Jurkat, Clone E6-1 (cell line): Measurements from ENCODE around the gene SLC34A3.

Experiments
- DNase-seq: peaks from one replicate; pipeline ENCODE4 v3.0.0-alpha.2; 2011; ENCODE audit warnings: low read depth, low spot score
- H3K4me3 ChIP-seq: 2 replicates; pipeline ENCODE4 v1.5.1; 2011; ENCODE audit warnings: mild to moderate bottlenecking, low read length, control low read depth, moderate library complexity

SLC34A3 gene

GRCh38 chr9:137266585-137267453 lies 36.1 kb downstream of the SLC34A3 start:
- DNase-seq = no peak
- no peak overlapping the region for H3K4me3 ChIP-seq

- DNase-seq = no peak
- no peak overlapping the region for H3K4me3 ChIP-seq
Measured at GRCh38 chr9:137267933-137268355, 37.2 kb downstream of the SLC34A3 start.

- H3K4me3 ChIP-seq = no peak overlapping the region
- no peak for DNase-seq
Measured at GRCh38 chr9:137268538-137269201, 38.0 kb downstream of the SLC34A3 start.

- H3K4me3 ChIP-seq = no peak overlapping the region
- no peak for DNase-seq
Measured at GRCh38 chr9:137269231-137269772, 38.6 kb downstream of the SLC34A3 start.

- DNase-seq = peak; percentile 93
- no peak overlapping the region for H3K4me3 ChIP-seq
Measured at GRCh38 chr9:137270929-137271695, 40.4 kb downstream of the SLC34A3 start.

GRCh38 chr9:137271696-137272076 lies 41.0 kb downstream of the SLC34A3 start:
- no peak overlapping the region for H3K4me3 ChIP-seq
- DNase-seq = no peak

GRCh38 chr9:137272241-137273094 lies 41.8 kb downstream of the SLC34A3 start:
- H3K4me3 ChIP-seq = no peak overlapping the region
- DNase-seq = no peak

GRCh38 chr9:137273095-137273490 lies 42.4 kb downstream of the SLC34A3 start:
- no peak for DNase-seq
- no peak overlapping the region for H3K4me3 ChIP-seq

- no peak overlapping the region for H3K4me3 ChIP-seq
- DNase-seq = no peak
Measured at GRCh38 chr9:137273611-137274320, 43.1 kb downstream of the SLC34A3 start.

GRCh38 chr9:137275203-137275587 lies 44.5 kb downstream of the SLC34A3 start:
- DNase-seq = no peak
- no peak overlapping the region for H3K4me3 ChIP-seq

GRCh38 chr9:137275588-137276472 lies 45.1 kb downstream of the SLC34A3 start:
- no peak for DNase-seq
- H3K4me3 ChIP-seq = no peak overlapping the region

- no peak for DNase-seq
- H3K4me3 ChIP-seq = no peak overlapping the region
Measured at GRCh38 chr9:137276473-137277328, 46.0 kb downstream of the SLC34A3 start.

- H3K4me3 ChIP-seq = no peak within 1 kb of the TSS
- no peak for DNase-seq
Measured at GRCh38 chr9:137277329-137278041, 46.8 kb downstream of the SLC34A3 start, which contains the start of gene TOR4A. Gene TOR4A, plus strand, starts transcription at chr9:137277726. Its CDS starts 964 bp downstream, at chr9:137278690.

GRCh38 chr9:137278061-137278701 lies 47.5 kb downstream of the SLC34A3 start:
- DNase-seq = no peak
- no peak overlapping the region for H3K4me3 ChIP-seq
